Sigmoid colon (tissue), 4 donors: ENCODE data around the gene PROX1.

Experiments used
- CTCF ChIP-seq, 4 experiments: fragments of 450-650 bp in 3 of 4; fragments of 200-600 bp in 1 of 4; IDR thresholded peaks; one replicate each; pipeline ENCODE4 v1.5.1; 2016 to 2019; ENCODE audit warnings: antibody characterized with exemption in 4 of 4, mild to moderate bottlenecking in 3 of 4, moderate library complexity in 2 of 4
- EP300 ChIP-seq, 4 donors: sonication (generic); formaldehyde crosslinking; IDR thresholded peaks; one replicate each; pipeline ENCODE4 v1.6.1; 2017; ENCODE audit warnings: antibody characterized with exemption in 4 of 4
- POLR2A ChIP-seq, 2 donors: fragments of 450-650 bp; IDR thresholded peaks; one replicate each; pipeline ENCODE4 v1.6.1; 2016; ENCODE audit warnings: antibody characterized with exemption in 2 of 2, mild to moderate bottlenecking in 2 of 2, moderate library complexity in 2 of 2
- POLR2AphosphoS5 ChIP-seq, 4 donors: sonication (generic); formaldehyde crosslinking; IDR thresholded peaks; one replicate each; pipeline ENCODE4 v1.6.1; 2017; ENCODE audit warnings: antibody characterized with exemption in 4 of 4

- no peak for TF ChIP-seq POLR2AphosphoS5 (IDR thresholded peaks at IDR 0.05)
- no peak for TF ChIP-seq CTCF (IDR thresholded peaks at IDR 0.05)
- no peak for TF ChIP-seq POLR2A (IDR thresholded peaks at IDR 0.05)
- no peak for TF ChIP-seq EP300 (IDR thresholded peaks at IDR 0.05)
Measured at GRCh38 chr1:214021321-214021720, 33.5 kb downstream of the PROX1 start.
